Cardiac fibroblast (primary cell): Measurements from ENCODE around the gene NUCKS1.

Experiments used
- DNase-seq, 2 donors: peaks; one replicate each; pipeline versions ENCODE4 v3.0.0 to v3.0.0-alpha.2; 2010; ENCODE audit warnings: low read depth in 2 of 2
- H3K4me3 ChIP-seq, 2 donors: replicated peaks in 1 of 2; 1 replicate in 1 of 2; 2 replicates in 1 of 2; pipeline ENCODE4 v1.5.1; 2011; ENCODE audit warnings: low read depth in 2 of 2, low read length in 2 of 2, mild to moderate bottlenecking in 2 of 2, moderate library complexity in 1 of 2
- CTCF ChIP-seq: IDR thresholded peaks from one replicate; pipeline ENCODE4 v1.5.1; 2011; ENCODE audit warnings: low read depth, mild to moderate bottlenecking, low read length, inconsistent platforms

Gene NUCKS1

GRCh38 chr1:205678286-205679111, 71.5 kb downstream of the NUCKS1 start:
- no peak for TF ChIP-seq CTCF
- peak; percentile 45 to 91 for DNase-seq
- H3K4me3 ChIP-seq = peak overlapping the region; percentile 44 to 68

- no peak for DNase-seq
- TF ChIP-seq CTCF = no peak
- no peak overlapping the region for H3K4me3 ChIP-seq
These were observed 72.8 kb downstream of the NUCKS1 start for GRCh38 chr1:205677167-205677566.

GRCh38 chr1:205676597-205676996, 73.4 kb downstream of the NUCKS1 start:
- no peak for TF ChIP-seq CTCF
- no peak for DNase-seq
- H3K4me3 ChIP-seq = no peak overlapping the region

- no peak for TF ChIP-seq CTCF
- no peak overlapping the region for H3K4me3 ChIP-seq
- DNase-seq = no peak
These were observed 74.0 kb downstream of the NUCKS1 start for GRCh38 chr1:205676002-205676401.

- TF ChIP-seq CTCF = no peak
- no peak overlapping the region for H3K4me3 ChIP-seq
- no peak for DNase-seq
These were observed 74.7 kb downstream of the NUCKS1 start for GRCh38 chr1:205675247-205675646.

- no peak for TF ChIP-seq CTCF
- no peak overlapping the region for H3K4me3 ChIP-seq
- no peak for DNase-seq
These were observed 77.0 kb downstream of the NUCKS1 start for GRCh38 chr1:205672970-205673369.
